Measurements from ENCODE around the gene RBBP6.
A peak's percentile ranks its signal among the peaks of the same experiment; 100 is the strongest.

RBBP6 gene

DNA sequence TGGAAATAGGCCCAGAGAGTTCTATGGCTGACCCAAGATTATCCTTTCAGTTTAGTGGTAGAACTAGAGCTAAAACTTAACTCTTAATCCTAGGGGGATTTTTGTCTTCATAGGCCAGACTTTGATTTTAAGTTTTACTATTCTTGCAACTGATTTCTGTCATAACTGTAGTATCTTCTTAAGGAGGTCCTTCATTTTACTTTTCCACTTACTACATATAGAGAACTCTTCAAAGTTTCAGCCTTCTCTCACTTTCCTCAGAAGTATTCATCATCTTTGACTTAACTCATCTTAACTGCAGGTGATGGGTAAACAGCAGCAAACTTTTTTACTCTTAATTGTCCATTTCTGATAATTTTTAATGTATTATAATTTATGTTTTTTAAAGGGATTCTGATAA lies 23.4 kb downstream of the RBBP6 start:
- H4K8ac ChIP-seq (ENCODE audit: low read depth, low read length) = no peak overlapping the region
- H3K9ac ChIP-seq (ENCODE audit: low read depth, low read length, poor library complexity) = no peak overlapping the region
- H3K4ac ChIP-seq (ENCODE audit: low read length) = no peak overlapping the region
- H3K23ac ChIP-seq (ENCODE audit: low read depth, low read length, poor library complexity) = no peak overlapping the region
- H3K4me2 ChIP-seq (ENCODE audit: insufficient read depth, low read length, poor library complexity, severe bottlenecking) = no peak overlapping the region
- no peak overlapping the region for H2BK120ac ChIP-seq (ENCODE audit: low read depth, low read length)
- no peaks in the 10 kb centered on the region for H3K4me1 ChIP-seq (ENCODE audit: control insufficient read depth in 2 of 2, insufficient read depth in 1 of 2, low read depth in 1 of 2, low read length in 2 of 2)
- H3K14ac ChIP-seq (ENCODE audit: low read length) = no peak overlapping the region
- no peaks in the 10 kb centered on the region for H3K9me3 ChIP-seq (replicated peaks in 1 of 2; ENCODE audit: control insufficient read depth in 2 of 2, insufficient read depth in 1 of 2, low read depth in 1 of 2, low read length in 2 of 2)
- no peak for DNase-seq (ENCODE audit: low spot score)
- no peak overlapping the region for H2AFZ ChIP-seq (ENCODE audit: low read length)
- no peak overlapping the region for H2BK5ac ChIP-seq (ENCODE audit: low read length)
- no peak overlapping the region for H4K91ac ChIP-seq (ENCODE audit: low read depth, low read length, poor library complexity)
- H2BK12ac ChIP-seq (ENCODE audit: low read length) = no peak overlapping the region
- no peaks in the 10 kb centered on the region for H3K79me1 ChIP-seq (ENCODE audit: low read depth, low read length)
- H2AK5ac ChIP-seq (ENCODE audit: low read depth, low read length) = no peak overlapping the region
- no peak overlapping the region for H3K18ac ChIP-seq (ENCODE audit: low read length)
- no peaks in the 10 kb centered on the region for H3K27me3 ChIP-seq (ENCODE audit: control insufficient read depth in 3 of 3, insufficient read depth in 3 of 3, low read depth in 1 of 3, low read length in 3 of 3)
- no peak overlapping the region for H2BK15ac ChIP-seq (ENCODE audit: low read length)
- no peak overlapping the region for H3K27ac ChIP-seq (replicated peaks; ENCODE audit: low read length)
- no peak overlapping the region for H3K4me3 ChIP-seq (ENCODE audit: low read length in 2 of 2)
- H3K36me3 ChIP-seq (replicated peaks in 1 of 2; ENCODE audit: control insufficient read depth in 2 of 2, insufficient read depth in 2 of 2, low read length in 2 of 2) = peaks cover 30 to 100% of the 10 kb centered on the region in 2 donors

DNA sequence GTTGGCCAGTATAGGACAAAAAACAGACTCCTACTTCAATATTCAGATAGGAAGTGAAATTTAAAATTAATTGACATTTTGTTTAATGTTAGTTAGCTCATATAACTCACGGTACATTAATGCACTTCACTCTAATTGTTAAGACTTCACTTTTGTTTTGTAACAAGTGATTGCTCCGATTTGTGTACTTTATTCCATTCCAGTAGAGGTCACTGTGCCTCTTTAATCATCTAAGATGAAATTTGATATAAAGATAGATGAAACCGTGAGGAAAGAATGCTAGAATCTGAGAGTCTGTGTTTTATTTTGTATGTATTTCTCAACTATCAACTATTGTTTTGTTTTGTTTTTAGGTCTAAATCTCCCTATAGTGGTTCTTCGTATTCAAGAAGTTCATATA lies 29.0 kb downstream of the RBBP6 start:
- Histone ChIP-seq H2BK15ac (ENCODE audit: low read length) (no peak overlapping the region), H3K4me2 (ENCODE audit: insufficient read depth, low read length, poor library complexity, severe bottlenecking) (no peak overlapping the region), H4K91ac (ENCODE audit: low read depth, low read length, poor library complexity) (no peak overlapping the region), H3K36me3 (replicated peaks in 1 of 2; ENCODE audit: control insufficient read depth in 2 of 2, insufficient read depth in 2 of 2, low read length in 2 of 2) (peaks cover 49 to 98% of the 10 kb centered on the region in 2 donors), H3K4me1 (ENCODE audit: control insufficient read depth in 2 of 2, insufficient read depth in 1 of 2, low read depth in 1 of 2, low read length in 2 of 2) (no peaks in the 10 kb centered on the region), H3K23ac (ENCODE audit: low read depth, low read length, poor library complexity) (no peak overlapping the region), H3K4me3 (ENCODE audit: low read length in 2 of 2) (no peak overlapping the region), H3K9ac (ENCODE audit: low read depth, low read length, poor library complexity) (no peak overlapping the region), H3K18ac (ENCODE audit: low read length) (no peak overlapping the region), H4K8ac (ENCODE audit: low read depth, low read length) (no peak overlapping the region), H2BK120ac (ENCODE audit: low read depth, low read length) (no peak overlapping the region), H2BK5ac (ENCODE audit: low read length) (no peak overlapping the region), H3K14ac (ENCODE audit: low read length) (no peak overlapping the region), H3K27me3 (ENCODE audit: control insufficient read depth in 3 of 3, insufficient read depth in 3 of 3, low read depth in 1 of 3, low read length in 3 of 3) (no peaks in the 10 kb centered on the region), H2BK12ac (ENCODE audit: low read length) (no peak overlapping the region), H3K79me1 (ENCODE audit: low read depth, low read length) (no peaks in the 10 kb centered on the region), H2AFZ (ENCODE audit: low read length) (no peak overlapping the region), H2AK5ac (ENCODE audit: low read depth, low read length) (no peak overlapping the region), H3K27ac (replicated peaks; ENCODE audit: low read length) (no peak overlapping the region), H3K9me3 (replicated peaks in 1 of 2; ENCODE audit: control insufficient read depth in 2 of 2, insufficient read depth in 1 of 2, low read depth in 1 of 2, low read length in 2 of 2) (peaks cover 10 to 35% of the 10 kb centered on the region in 2 donors), H3K4ac (ENCODE audit: low read length) (no peak overlapping the region)
- no peak for DNase-seq (ENCODE audit: low spot score)
- no CpG with 5 or more reads among the region's 4 CpGs for WGBS, 2 donors (ENCODE audit: extremely low coverage in 2 of 2, insufficient read length in 2 of 2, insufficient replicate concordance in 1 of 2)

DNA sequence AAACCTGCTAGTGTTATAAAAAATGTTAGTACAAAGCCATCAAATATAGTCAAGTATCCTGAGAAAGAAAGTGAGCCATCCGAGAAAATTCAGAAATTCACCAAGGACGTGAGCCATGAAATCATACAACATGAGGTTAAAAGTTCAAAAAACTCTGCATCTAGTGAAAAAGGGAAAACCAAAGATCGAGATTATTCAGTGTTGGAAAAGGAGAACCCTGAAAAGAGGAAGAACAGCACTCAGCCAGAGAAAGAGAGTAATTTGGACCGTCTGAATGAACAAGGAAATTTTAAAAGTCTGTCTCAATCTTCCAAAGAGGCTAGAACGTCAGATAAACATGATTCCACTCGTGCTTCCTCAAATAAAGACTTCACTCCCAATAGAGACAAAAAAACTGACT lies 31.7 kb downstream of the RBBP6 start:
- Histone ChIP-seq H2BK15ac (ENCODE audit: low read length) (no peak overlapping the region), H4K91ac (ENCODE audit: low read depth, low read length, poor library complexity) (no peak overlapping the region), H3K9ac (ENCODE audit: low read depth, low read length, poor library complexity) (no peak overlapping the region), H3K14ac (ENCODE audit: low read length) (no peak overlapping the region), H3K36me3 (replicated peaks in 1 of 2; ENCODE audit: control insufficient read depth in 2 of 2, insufficient read depth in 2 of 2, low read length in 2 of 2) (peaks cover 37 to 71% of the 10 kb centered on the region in 2 donors), H3K18ac (ENCODE audit: low read length) (no peak overlapping the region), H3K23ac (ENCODE audit: low read depth, low read length, poor library complexity) (no peak overlapping the region), H4K8ac (ENCODE audit: low read depth, low read length) (no peak overlapping the region), H2BK12ac (ENCODE audit: low read length) (no peak overlapping the region), H3K4ac (ENCODE audit: low read length) (no peak overlapping the region), H3K27me3 (ENCODE audit: control insufficient read depth in 3 of 3, insufficient read depth in 3 of 3, low read depth in 1 of 3, low read length in 3 of 3) (no peaks in the 10 kb centered on the region), H3K27ac (replicated peaks; ENCODE audit: low read length) (no peak overlapping the region), H3K4me1 (ENCODE audit: control insufficient read depth in 2 of 2, insufficient read depth in 1 of 2, low read depth in 1 of 2, low read length in 2 of 2) (no peaks in the 10 kb centered on the region), H2BK120ac (ENCODE audit: low read depth, low read length) (no peak overlapping the region), H3K4me3 (ENCODE audit: low read length in 2 of 2) (no peak overlapping the region), H3K79me1 (ENCODE audit: low read depth, low read length) (no peaks in the 10 kb centered on the region), H2AFZ (ENCODE audit: low read length) (no peak overlapping the region), H2AK5ac (ENCODE audit: low read depth, low read length) (no peak overlapping the region), H3K9me3 (replicated peaks in 1 of 2; ENCODE audit: control insufficient read depth in 2 of 2, insufficient read depth in 1 of 2, low read depth in 1 of 2, low read length in 2 of 2) (peaks cover 10 to 35% of the 10 kb centered on the region in 2 donors), H2BK5ac (ENCODE audit: low read length) (no peak overlapping the region), H3K4me2 (ENCODE audit: insufficient read depth, low read length, poor library complexity, severe bottlenecking) (no peak overlapping the region)
- DNase-seq (ENCODE audit: low spot score) = no peak
- WGBS, 2 donors (ENCODE audit: extremely low coverage in 2 of 2, insufficient read length in 2 of 2, insufficient replicate concordance in 1 of 2) = no CpG with 5 or more reads among the region's 6 CpGs

DNA sequence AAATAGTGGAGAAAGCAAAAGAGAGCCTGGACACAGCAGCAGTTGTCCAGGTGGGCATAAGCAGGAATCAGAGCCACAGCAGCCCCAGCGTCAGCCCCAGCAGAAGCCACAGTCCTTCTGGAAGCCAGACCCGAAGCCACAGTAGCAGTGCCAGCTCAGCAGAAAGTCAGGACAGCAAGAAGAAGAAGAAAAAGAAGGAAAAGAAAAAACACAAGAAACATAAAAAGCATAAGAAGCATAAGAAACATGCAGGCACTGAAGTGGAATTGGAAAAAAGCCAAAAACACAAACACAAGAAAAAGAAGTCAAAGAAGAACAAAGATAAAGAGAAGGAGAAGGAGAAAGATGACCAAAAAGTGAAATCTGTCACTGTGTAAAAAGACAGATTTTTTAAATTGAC lies 32.7 kb downstream of the RBBP6 start:
- Histone ChIP-seq H3K9me3 (replicated peaks in 1 of 2; ENCODE audit: control insufficient read depth in 2 of 2, insufficient read depth in 1 of 2, low read depth in 1 of 2, low read length in 2 of 2) (peaks cover 10 to 42% of the 10 kb centered on the region in 2 donors), H2AK5ac (ENCODE audit: low read depth, low read length) (no peak overlapping the region), H3K14ac (ENCODE audit: low read length) (no peak overlapping the region), H4K91ac (ENCODE audit: low read depth, low read length, poor library complexity) (no peak overlapping the region), H2AFZ (ENCODE audit: low read length) (no peak overlapping the region), H3K4me1 (ENCODE audit: control insufficient read depth in 2 of 2, insufficient read depth in 1 of 2, low read depth in 1 of 2, low read length in 2 of 2) (no peaks in the 10 kb centered on the region), H3K18ac (ENCODE audit: low read length) (no peak overlapping the region), H2BK12ac (ENCODE audit: low read length) (no peak overlapping the region), H3K4me2 (ENCODE audit: insufficient read depth, low read length, poor library complexity, severe bottlenecking) (no peak overlapping the region), H3K9ac (ENCODE audit: low read depth, low read length, poor library complexity) (peak overlapping the region; percentile 21), H3K23ac (ENCODE audit: low read depth, low read length, poor library complexity) (no peak overlapping the region), H2BK5ac (ENCODE audit: low read length) (no peak overlapping the region), H3K27me3 (ENCODE audit: control insufficient read depth in 3 of 3, insufficient read depth in 3 of 3, low read depth in 1 of 3, low read length in 3 of 3) (no peaks in the 10 kb centered on the region), H3K27ac (replicated peaks; ENCODE audit: low read length) (no peak overlapping the region), H2BK120ac (ENCODE audit: low read depth, low read length) (no peak overlapping the region), H3K4me3 (ENCODE audit: low read length in 2 of 2) (no peak overlapping the region), H2BK15ac (ENCODE audit: low read length) (no peak overlapping the region), H3K4ac (ENCODE audit: low read length) (no peak overlapping the region), H3K36me3 (replicated peaks in 1 of 2; ENCODE audit: control insufficient read depth in 2 of 2, insufficient read depth in 2 of 2, low read length in 2 of 2) (peaks cover 33 to 62% of the 10 kb centered on the region in 2 donors), H4K8ac (ENCODE audit: low read depth, low read length) (no peak overlapping the region), H3K79me1 (ENCODE audit: low read depth, low read length) (no peaks in the 10 kb centered on the region)
- no peak for DNase-seq (ENCODE audit: low spot score)
- WGBS, 2 donors (ENCODE audit: extremely low coverage in 2 of 2, insufficient read length in 2 of 2, insufficient replicate concordance in 1 of 2) = no CpG with 5 or more reads among the region's 2 CpGs
